ENCODE measurements around the gene CMTM5.
"Not testable (repeated sequence)": the region's sequence is repeated elsewhere in the genome, so short reads cannot be mapped to it uniquely, and the experiment has no call there.

CMTM5 gene

DNA sequence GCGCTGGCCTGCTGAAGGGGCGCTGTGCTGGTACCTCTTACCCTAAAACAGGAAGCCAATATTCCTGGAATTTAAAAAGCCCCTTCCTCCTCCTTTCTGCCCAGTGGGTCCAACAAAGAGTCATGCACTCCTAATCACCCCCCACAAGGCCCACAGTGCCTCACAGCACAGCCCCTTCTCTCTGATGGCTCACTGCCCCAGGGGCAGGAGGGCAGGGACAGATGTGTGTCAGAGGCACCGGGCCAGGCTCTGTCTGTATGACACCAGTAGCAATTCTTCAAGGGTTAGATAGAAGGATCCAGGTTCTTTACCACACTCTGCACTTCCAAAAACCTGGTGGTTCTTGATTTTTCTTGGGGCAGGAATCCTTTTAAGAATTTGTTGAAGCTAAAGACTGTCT lies 22.3 kb downstream of the CMTM5 start:
- DNase-seq (ENCODE audit: low spot score): no peak

DNA sequence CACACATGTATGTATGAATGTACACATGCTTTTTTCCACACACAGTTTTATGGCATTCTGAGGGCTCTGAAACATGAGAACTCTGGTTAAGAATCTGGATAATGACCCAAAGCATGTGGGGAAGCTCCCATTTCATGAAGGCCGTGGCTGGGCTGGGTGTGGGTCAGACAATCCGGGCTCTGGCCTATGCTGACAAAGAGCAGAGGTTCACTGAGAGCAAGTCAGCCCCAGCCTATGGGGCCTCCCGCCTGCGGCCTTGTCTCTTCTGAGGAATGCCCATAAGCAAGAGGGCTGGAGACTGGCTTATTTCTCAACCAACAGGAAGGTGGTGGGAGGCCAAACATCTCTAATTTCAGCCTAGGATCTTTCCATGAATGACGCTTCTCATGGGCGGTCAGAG lies 22.7 kb downstream of the CMTM5 start:
- DNase-seq (ENCODE audit: low spot score): no peak

DNA sequence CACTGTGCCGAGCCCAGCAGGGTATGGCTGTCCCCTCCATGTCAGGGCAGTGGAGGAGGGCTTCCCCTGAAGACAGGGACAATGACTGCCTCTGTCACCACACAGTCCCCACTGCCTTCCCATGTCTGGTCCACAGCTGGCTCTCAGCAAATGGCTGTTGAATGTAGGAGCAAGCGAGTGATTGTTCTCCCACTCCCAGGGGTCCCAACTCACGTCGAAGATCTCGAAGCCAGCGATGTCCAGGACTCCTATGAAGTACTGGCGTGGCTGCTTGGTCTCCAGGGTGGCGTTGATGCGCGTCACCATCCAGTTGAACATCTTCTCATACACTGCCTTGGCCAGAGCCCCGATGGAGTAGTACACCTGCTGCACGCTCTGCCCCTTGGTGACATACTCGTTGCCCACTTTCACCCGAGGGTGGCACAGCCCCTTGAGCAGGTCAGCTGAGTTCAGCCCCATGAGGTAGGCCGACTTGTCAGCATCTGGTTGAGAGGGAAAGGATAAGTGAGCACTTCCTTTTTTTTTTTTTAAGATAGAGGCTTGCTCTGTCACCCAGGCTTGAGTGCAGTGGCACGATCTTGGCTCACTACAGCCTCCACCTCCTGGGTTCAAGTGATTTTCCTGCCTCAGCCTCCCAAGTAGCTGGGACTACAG lies 23.8 kb downstream of the CMTM5 start:
- not testable (repeated sequence) for DNase-seq (ENCODE audit: low spot score)

DNA sequence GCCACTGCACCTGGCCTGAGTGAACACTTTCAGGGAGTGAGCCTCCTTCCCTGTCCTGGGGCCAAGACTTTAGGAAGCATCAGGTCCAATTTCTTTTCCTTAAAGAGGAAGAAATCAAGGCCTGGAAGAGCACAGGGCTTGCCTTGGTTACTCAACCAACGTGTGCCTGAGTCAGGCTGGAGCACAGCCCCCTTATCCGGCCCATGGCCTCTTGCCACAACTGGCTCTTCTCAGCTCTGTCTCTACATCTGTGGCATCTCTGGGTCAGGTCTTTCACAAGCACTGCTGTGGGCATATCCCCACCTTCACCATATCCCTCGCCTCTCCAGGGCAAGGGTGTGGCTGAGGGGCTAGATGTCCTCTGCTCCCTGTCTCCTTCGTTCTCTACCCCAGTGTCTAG lies 24.4 kb downstream of the CMTM5 start:
- DNase-seq (ENCODE audit: low spot score): no peak

DNA sequence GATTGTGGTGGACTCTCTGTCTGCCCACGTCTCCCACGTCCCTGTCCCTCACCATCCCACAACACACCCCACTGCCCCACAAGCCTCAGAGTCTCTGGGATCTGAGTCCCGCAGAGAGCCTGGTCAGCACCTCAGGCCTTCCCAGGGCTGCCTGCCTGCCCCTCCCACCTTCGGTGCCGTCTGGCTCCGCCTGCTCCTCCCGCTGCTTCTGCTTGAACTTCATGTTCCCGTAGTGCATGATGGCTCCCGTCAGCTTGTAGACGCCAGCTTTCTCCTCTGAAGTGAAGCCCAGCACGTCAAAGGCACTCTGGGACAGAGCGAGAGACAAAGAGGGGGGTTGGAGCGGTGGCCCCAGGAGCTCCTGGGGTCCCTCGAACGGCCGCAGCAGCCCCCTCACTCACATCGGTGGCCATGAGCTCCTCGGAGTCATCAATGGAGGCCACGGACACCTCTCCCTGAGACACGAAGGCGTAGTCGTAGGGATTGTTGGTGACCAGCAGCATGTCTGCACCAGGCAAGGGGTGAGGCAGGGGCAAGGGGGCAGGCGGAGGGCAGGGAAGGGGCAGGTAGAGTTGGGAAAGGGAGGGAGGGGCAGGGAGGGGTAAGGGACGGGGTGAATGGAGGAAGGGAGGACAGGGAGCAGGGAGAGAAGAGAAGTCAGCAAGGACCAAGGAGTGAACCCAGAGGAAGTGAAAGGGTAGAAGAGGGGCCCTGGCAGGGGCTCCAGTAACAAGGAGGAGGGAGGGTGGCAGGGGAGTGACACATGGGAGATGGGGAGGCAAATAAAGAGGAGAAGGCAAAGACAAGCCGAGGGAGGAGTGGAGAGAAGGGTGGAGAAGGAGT lies 25.7 kb downstream of the CMTM5 start:
- DNase-seq (ENCODE audit: low spot score): no peak

DNA sequence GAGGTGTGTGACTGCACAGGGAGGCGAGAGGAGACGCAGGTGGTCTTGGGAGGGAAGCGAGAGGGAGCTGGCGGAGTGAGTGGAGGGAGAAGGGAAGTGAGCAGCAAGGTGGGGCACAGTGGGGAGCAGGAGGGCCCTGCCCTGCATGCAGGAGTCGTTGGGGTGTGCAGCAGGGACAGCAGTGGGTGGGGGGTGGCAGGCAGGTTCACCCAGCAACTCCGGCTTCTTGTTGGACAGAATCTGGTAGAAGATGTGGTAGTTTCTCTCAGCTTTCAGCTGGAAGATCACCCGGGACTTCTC lies 26.2 kb downstream of the CMTM5 start:
- no peak for DNase-seq (ENCODE audit: low spot score)

DNA sequence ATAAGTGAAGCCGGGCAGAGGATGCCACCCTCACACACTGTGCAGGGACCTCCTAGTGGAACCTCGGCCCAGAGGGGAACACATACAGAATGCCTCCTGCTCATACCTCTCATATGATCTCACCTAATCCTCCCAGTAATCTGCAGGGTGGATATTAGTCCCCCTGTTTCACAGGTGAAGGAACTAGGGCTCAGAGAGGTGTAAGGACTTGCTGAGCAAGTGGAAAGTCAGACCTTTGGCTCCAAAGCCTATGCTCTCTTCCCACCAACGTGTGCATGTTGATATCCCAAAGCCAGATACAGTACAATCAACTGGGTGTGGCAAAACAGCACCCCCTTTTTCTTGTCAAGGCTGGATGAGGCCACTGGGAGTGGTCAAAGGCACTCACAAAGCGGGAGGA lies 27.1 kb downstream of the CMTM5 start:
- no peak for DNase-seq (ENCODE audit: low spot score)

DNA sequence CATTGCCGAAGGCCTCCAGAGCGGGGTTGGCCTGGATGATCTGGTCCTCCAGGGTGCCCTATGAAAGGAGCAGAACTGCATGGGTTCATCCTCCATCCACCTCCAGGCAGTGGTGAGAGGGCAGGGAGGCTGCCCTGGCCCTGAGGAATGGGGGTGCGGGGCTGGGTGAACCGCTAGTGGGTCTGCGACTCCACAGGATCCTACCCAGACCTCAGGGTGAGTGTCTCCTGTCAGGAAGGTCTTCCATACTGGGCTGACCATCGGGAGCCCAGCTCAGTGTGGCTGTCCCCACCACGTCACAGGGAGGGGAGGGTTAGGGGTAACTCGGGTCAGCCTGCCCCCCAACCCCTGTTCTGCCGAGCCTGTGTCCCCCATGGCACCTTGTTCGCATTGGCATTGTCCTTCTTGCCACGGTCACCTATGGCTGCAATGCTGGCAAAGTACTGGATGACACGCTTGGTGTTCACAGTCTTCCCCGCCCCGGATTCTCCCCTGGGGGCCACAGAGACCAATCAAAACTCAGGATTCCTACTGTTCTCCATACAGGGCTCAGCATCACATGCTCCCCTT lies 27.6 kb downstream of the CMTM5 start:
- DNase-seq (ENCODE audit: low spot score): no peak

DNA sequence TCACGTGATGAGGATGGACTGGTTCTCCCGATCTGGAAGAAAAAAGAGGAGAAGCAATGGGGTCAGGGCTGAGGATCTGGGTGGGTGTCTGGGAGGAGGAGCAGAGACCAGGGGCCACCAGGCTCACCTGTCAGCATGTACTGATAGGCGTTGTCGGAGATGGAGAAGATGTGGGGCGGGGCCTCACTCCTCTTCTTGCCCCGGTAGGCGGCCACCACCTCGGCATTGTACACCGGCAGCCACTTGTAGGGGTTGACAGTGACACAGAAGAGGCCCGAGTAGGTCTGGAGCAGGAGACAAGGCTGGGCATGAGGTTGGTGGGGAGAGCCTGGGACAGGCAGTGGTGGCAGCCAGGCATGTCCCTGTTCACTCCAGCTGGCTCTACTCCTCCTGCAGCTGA lies 28.2 kb downstream of the CMTM5 start:
- no peak for DNase-seq (ENCODE audit: low spot score)

DNA sequence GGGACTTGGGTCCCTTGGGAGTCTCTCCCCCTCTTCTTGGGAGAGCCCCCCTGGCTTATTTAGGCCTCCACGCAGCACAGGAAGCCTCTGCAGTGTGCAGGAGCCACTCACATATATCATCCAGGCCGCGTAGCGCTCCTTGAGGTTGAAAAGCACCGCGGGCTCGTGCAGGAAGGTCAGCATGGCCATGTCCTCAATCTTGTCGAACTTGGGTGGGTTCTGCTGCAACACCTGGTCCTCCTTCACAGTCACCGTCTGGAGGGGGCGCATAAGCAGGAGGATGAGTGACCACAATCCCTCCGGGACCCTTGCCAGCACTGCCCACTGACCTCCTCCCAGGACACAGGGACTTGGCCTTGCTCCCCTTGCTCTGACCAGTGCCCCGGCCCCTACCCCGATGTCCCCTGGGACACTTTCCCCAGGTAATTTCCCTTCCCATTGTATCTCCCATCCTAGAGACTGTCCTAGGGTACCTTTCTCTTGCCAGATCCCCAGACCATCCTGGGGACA lies 28.7 kb downstream of the CMTM5 start:
- no peak for DNase-seq (ENCODE audit: low spot score)

DNA sequence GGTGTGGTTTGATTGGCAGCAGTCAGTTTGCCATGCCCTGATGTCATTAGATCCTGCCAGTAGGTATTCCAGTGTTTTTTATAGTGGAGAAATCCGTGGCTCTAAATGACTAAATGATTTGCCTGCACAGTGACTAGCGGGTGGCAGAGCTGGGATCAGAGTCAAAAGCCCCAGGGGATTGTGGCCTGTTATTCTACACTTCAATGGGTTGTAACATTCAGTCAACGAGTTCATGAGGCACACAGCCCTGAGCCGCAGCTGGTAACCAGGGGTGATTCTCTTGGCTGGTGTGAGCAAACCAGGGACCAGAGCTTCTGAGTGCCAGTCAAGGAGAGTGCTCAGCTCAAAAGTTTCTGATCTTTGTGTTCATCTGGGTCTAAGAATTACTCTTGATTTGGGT lies 29.4 kb downstream of the CMTM5 start:
- peak; percentile 67 for DNase-seq (ENCODE audit: low spot score)

DNA sequence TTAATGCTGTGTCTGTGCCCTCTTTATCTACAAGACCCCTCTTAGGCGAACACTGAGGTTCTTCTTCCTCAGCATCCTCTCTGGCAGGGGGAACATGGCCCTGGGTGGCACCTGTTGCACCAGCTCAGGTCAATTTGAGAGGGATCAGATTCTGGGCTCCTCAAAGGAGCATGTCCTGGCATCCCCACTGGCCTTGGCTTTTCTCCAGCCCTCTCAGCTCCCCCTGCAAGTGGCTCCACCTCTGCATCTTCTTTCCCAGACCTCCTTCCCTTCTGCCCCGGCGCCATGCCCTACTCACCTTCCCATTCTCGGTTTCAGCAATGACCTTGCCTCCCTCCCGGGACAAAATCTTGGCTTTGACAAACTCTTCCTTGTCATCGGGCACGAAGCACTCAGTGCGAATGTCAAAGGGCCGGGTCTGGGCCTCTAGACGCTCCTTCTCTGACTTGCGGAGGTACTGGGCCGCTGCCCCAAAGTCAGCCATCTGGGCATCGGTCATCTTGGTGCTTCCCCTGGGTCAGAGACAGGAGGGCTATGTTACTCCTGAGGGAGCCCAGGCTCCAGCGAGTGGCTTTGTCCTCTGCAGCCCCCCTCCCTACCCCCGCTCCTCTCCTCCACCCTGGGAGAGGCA lies 30.0 kb downstream of the CMTM5 start:
- DNase-seq (ENCODE audit: low spot score): no peak

DNA sequence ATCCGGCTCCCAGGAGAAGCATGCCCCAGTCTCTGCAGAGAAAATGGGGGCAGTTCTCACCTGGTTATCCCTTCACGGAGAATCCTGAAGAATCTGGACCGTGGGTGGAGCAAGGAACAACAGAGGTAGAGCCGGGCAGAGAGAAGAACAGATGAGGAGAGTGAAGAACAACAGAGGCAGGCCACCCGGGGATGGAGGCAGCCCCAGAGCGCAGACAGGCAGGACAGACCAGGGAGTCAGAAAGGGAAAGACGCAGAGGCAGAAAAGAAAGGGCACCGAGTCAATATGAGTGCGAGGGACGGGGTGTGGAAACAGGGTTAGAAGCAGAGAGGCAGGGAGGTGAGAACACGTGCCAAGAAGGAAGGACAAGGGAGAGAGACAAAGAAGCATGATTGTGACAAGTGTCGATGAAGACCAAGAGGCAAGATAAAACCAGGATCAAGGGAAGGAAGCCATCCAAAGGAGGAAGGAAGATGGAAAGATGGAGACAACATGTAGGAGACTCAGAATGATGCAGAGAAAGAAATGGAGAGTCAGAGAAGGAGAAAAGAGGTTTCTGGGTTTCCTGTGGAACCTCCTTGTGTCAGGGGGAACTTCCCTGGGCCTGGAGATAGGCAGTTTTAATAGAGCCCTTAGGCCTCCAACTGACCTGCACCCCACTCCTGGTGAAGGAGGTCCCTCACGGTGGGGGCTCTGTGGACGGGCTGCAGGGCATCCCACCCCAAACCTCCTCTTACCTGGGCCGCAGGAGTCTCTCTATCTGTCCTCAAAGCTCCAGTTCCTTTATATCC lies 30.9 kb downstream of the CMTM5 start, which contains the start of gene MYH6:
TSS of gene MYH6 (minus strand) at position 758 of the 791 bp plus-strand sequence. CDS start 1,050 bp downstream, outside the sequence.
- no peak for DNase-seq (ENCODE audit: low spot score)

DNA sequence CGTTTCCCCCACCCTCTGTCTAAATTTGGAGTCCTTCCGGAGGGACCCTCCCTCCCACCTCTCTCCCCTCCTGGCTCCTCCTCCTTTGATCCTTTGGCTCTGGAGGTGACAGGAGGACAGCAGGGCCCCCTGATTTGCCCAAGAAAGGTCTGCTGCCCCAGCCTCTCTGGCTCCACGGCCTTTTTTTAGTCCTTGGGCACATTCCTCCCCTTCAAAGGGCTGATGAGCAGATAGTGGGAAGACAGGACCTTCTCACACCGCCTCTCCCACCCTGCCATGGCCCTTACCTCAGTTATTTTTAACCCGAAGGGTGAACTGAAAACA lies 31.4 kb downstream of the CMTM5 start:
- no peak for DNase-seq (ENCODE audit: low spot score)

DNA sequence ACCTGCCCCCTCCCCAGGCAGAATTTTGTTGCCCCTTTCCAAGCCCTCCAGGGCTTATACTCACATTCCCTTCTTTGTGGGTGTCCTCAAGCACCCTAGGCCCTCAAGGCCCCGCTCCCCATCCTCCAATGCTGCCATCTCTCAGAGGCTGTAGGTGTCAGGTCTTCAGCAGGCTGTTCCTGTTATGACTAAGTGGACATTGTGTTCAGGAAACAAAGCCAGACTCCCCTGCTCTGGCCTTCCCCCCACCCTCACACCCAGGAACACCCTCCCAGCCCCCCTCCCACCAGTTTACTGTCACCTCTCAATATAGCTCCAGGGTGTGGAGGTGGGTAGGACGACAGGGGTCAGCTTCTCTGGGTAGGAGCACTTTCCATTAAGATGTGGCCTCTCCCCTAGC lies 32.6 kb downstream of the CMTM5 start:
- DNase-seq (ENCODE audit: low spot score): no peak

DNA sequence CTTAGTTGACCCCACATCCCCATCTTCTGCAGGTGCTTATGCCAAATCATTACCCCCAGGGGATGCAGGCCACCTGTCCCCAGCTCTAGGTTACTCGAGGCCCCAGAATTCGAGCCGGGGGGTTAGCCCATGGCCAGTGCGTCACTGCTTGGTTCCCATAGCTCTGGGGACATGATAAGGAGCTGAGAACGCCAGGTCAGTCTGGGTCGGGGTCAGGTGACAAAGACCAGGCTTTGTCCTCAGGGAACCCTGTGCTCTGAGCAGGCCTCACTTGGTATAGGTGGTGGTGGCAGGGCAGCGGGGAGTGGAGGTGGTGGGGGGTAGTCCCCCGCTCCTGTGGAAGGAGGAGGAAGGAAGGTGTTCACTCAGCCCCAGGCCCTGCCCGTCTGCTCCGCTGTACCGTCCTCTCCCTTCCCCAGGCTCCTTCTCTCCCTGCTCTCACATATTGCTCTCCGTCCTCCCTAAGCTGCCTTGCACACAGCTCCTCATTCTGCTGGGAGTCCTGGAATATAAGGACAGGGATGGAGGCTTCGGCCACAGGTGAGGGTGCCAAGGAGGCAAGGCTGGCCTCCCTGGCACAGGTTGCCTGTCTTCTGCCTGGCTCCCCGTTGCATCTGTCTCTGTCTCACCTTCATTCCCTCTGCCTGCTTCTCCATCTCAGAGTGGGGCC lies 33.3 kb downstream of the CMTM5 start:
- DNase-seq (ENCODE audit: low spot score): no peak

DNA sequence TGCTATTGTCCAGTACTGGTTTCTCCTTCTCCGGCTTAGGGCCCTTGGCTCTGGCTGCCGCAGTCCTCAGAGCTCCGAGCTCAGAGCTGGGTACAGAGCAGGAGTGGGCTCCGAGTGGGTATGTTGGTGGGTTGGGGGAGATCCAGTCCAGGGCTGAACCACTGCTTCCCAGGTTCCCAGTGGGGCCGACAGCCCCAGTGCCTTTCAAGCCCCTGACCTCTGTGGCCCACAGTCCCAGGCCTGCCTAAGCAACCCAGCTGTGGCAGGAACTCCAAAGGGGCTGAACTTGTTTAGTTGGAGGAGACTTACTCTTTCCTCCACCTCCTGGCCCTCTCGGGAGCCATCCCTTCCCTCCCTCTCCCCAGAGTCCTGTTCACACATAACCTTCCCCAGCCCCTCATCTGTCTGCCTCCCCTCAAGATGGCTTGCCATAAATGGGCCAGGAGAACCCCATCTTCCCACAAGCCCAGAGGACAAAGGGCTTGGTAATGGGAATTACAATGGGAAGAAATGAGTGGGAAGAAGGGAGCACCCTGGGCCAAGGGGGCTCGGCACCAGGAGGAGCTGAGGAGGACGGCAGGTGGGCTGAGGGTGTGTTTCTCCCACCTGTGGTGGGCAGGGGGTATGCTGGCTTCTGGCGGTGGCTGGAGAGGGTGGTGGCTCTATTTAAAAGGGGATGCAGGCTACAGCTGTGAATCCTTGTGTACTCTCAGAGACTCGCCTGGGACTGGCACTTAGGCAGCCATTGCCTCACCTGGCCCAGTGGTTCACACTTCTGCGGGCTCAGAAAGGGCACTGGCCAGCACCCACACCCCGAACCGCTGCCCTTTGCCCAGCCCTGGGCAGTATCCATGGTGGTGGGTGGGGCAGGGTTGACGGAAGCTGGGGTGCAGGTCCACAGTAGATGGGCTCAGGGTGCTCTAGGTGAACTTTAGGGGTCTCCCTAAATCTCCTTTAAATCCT lies 35.0 kb downstream of the CMTM5 start:
- DNase-seq (ENCODE audit: low spot score): no peak

DNA sequence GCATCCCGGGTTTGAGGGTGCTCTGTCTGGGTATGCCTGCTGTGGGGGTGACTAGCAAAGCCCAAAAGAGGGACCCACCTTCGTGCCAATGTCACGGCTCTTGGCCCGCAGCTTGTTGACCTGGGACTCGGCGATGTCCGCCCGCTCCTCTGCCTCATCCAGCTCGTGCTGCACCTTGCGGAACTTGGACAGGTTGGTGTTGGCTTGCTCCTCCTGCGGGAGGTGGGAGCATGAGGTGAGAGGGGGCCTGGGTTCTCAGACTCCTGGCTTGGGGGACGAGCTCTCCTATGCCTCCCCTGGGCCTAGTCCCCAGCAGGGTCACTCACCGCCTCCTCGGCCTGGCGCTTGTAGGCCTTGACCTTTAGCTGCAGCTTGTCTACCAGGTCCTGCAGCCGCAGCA lies 36.8 kb downstream of the CMTM5 start:
- no peak for DNase-seq (ENCODE audit: low spot score)

DNA sequence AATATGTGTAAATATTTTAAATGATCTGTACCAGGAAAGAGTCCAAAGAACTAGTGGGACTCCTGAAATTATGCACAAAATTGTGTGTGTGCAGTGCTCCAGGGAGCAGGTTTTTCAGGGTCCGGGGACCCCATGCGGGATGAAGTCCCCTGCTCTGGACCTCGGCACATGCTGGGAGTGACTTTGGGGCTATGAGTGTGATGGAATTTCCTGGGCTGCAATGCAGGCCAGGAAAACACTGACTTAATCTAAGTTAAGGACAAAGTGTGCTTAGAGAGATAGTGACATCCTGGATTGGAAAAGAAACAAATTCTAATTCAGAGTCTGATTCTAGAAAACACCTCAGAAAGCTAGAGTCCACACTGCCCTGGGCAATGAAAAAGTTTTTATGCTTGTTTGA lies 37.4 kb downstream of the CMTM5 start:
- no peak for DNase-seq (ENCODE audit: low spot score)
